Suprapubic skin (tissue), 3 donors: ENCODE results near the gene CACNA2D4.

Experiments
- POLR2A ChIP-seq, 2 donors: fragments of 450-650 bp; IDR thresholded peaks; one replicate each; pipeline ENCODE4 v1.6.1; 2017; ENCODE audit warnings: antibody characterized with exemption in 2 of 2, mild to moderate bottlenecking in 2 of 2, moderate library complexity in 2 of 2
- TF ChIP-seq, protein P1 (sequence below), 2 donors: fragments of 200-600 bp in 1 of 2; fragments of 450-650 bp in 1 of 2; sonication (generic) in 1 of 2; IDR thresholded peaks; one replicate each; pipeline ENCODE4 v1.5.1; 2016 to 2019; ENCODE audit warnings: antibody characterized with exemption in 2 of 2, mild to moderate bottlenecking in 1 of 2, moderate library complexity in 1 of 2

DNA sequence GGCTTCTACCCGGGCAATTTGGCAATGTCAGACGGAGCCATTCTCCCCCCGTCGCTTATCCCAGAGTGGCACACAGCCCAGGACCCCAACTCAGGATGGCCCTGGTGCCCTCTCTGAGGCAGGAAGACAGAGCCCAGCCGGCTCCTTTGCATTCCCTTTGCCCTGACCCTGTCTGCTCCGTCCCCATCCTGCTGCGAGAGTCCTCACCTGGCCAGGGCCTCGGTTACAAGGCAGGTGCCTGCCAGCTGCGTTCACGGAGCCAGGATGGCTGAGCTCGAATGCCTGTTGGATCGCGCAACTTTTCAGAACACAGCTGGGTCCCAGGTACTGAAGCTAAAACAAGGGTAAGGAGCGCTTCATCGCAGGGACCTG, 79.5 kb downstream of the CACNA2D4 start:
- TF ChIP-seq, protein P1, sequence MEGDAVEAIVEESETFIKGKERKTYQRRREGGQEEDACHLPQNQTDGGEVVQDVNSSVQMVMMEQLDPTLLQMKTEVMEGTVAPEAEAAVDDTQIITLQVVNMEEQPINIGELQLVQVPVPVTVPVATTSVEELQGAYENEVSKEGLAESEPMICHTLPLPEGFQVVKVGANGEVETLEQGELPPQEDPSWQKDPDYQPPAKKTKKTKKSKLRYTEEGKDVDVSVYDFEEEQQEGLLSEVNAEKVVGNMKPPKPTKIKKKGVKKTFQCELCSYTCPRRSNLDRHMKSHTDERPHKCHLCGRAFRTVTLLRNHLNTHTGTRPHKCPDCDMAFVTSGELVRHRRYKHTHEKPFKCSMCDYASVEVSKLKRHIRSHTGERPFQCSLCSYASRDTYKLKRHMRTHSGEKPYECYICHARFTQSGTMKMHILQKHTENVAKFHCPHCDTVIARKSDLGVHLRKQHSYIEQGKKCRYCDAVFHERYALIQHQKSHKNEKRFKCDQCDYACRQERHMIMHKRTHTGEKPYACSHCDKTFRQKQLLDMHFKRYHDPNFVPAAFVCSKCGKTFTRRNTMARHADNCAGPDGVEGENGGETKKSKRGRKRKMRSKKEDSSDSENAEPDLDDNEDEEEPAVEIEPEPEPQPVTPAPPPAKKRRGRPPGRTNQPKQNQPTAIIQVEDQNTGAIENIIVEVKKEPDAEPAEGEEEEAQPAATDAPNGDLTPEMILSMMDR (IDR thresholded peaks at IDR 0.05) = no peak
- no peak for TF ChIP-seq POLR2A (IDR thresholded peaks at IDR 0.05)
